B cell (primary cell): Measurements from ENCODE around the gene L3MBTL4. TPM values are rescaled to one million over a fixed set of nuclear protein-coding genes. Genes with fewer than 3 reads are reported as not detected.

Experiments used
- ATAC-seq: fragments of 200-7000 bp; cut with Tn5 transposase; one replicate; pipeline ENCODE4 v1.10.0; 2021; ENCODE audit warnings: low read depth, mild to moderate bottlenecking, moderate number of reproducible peaks, moderate library complexity
- CTCF ChIA-PET: fragments of 350-600 bp; sonication (Branson Sonifier 250); formaldehyde crosslinking; loops from one replicate; lab custom pipeline; 2021; ENCODE audit warnings: antibody characterized with exemption, inconsistent platforms; lab: Charles Lee
- POLR2A ChIA-PET: fragments of 350-600 bp; sonication (Branson Sonifier 250); formaldehyde crosslinking; loops from one replicate; lab custom pipeline; 2021; ENCODE audit warnings: antibody characterized with exemption; lab: Charles Lee
- DNase-seq: peaks from one replicate; pipeline ENCODE4 v3.0.0; 2013
- H2AFZ ChIP-seq: 2 replicates; pipeline ENCODE4 v1.6.1; 2012; ENCODE audit warnings: mild to moderate bottlenecking, low read depth, low read length; ENCODE audit not compliant: insufficient read depth, poor library complexity, severe bottlenecking
- H3K27ac ChIP-seq, 2 donors: 1 replicate in 1 of 2; 2 replicates in 1 of 2; pipeline ENCODE4 v1.5.1; 2012 to 2013; ENCODE audit warnings: low read length in 2 of 2, mild to moderate bottlenecking in 2 of 2, moderate library complexity in 1 of 2
- H3K27me3 ChIP-seq, 4 experiments: fragments of 200-600 bp in 1 of 4; sonication (generic) in 1 of 4; replicated peaks in 1 of 4; 1 replicate in 2 of 4; 2 replicates in 2 of 4; pipeline versions ENCODE4 v1.6.1 to v1.7.0; 2013 to 2016; ENCODE audit warnings: low read length in 3 of 4, mild to moderate bottlenecking in 2 of 4, mixed read lengths in 1 of 4, moderate library complexity in 1 of 4; ENCODE audit not compliant: insufficient read depth in 4 of 4, control insufficient read depth in 3 of 4; ENCODE audit errors: control extremely low read depth in 1 of 4
- H3K36me3 ChIP-seq, 2 experiments: replicated peaks in 1 of 2; 1 replicate in 1 of 2; 2 replicates in 1 of 2; pipeline versions ENCODE4 v1.6.1 to v1.7.1; 2013; ENCODE audit warnings: low read length in 1 of 2; ENCODE audit not compliant: insufficient read depth in 2 of 2, control insufficient read depth in 1 of 2; ENCODE audit errors: control extremely low read depth in 1 of 2, extremely low read depth in 1 of 2
- H3K4me1 ChIP-seq, 2 donors: fragments of 200-600 bp in 1 of 2; sonication (generic) in 1 of 2; 1 replicate in 1 of 2; 2 replicates in 1 of 2; pipeline versions ENCODE4 v1.5.1 to v1.6.1; 2013 to 2017; ENCODE audit warnings: low read length in 2 of 2; ENCODE audit not compliant: control insufficient read depth in 2 of 2, insufficient read depth in 2 of 2
- H3K4me2 ChIP-seq: replicated peaks from 2 replicates; pipeline ENCODE3; 2012; ENCODE audit warnings: mild to moderate bottlenecking, low read depth, low read length; ENCODE audit not compliant: poor library complexity, severe bottlenecking
- H3K4me3 ChIP-seq, 5 experiments: fragments of 200-600 bp in 1 of 5; sonication (generic) in 1 of 5; 1 replicate in 3 of 5; 2 replicates in 2 of 5; pipeline versions ENCODE4 v1.5.1 to v1.7.0; 2011 to 2016; ENCODE audit warnings: low read length in 4 of 5, mild to moderate bottlenecking in 4 of 5, low read depth in 2 of 5, control low read depth in 1 of 5, moderate library complexity in 1 of 5; ENCODE audit not compliant: insufficient read depth in 1 of 5; ENCODE audit errors: control extremely low read depth in 1 of 5, extremely low read depth in 1 of 5
- H3K79me2 ChIP-seq: fragments of 200-600 bp; sonication (generic); one replicate; pipeline ENCODE4 v1.6.0; 2016; ENCODE audit warnings: low read length; ENCODE audit not compliant: control insufficient read depth, insufficient read depth
- H3K9ac ChIP-seq: fragments of 200-600 bp; sonication (generic); 2 replicates; pipeline ENCODE4 v1.6.1; 2017; ENCODE audit warnings: mild to moderate bottlenecking, low read length, moderate library complexity
- H3K9me3 ChIP-seq, 3 donors: one replicate each; pipeline versions ENCODE4 v1.6.1 to v1.7.1; 2013; ENCODE audit warnings: low read length in 2 of 3; ENCODE audit not compliant: control insufficient read depth in 2 of 3, insufficient read depth in 1 of 3; ENCODE audit errors: control extremely low read depth in 1 of 3
- H4K20me1 ChIP-seq: 2 replicates; pipeline ENCODE4 v1.6.0; 2012; ENCODE audit warnings: mild to moderate bottlenecking, low read length; ENCODE audit not compliant: insufficient read depth, control insufficient read depth, poor library complexity, severe bottlenecking
- H3K27ac Mint-ChIP-seq: one replicate; pipeline ENCODE4 v1.8.0; 2021; ENCODE audit warnings: mixed read lengths
- H3K27me3 Mint-ChIP-seq: one replicate; pipeline ENCODE4 v1.8.0; 2021; ENCODE audit warnings: mixed read lengths
- H3K4me1 Mint-ChIP-seq: one replicate; pipeline ENCODE4 v1.8.0; 2021; ENCODE audit warnings: mixed read lengths
- H3K4me3 Mint-ChIP-seq: one replicate; pipeline ENCODE4 v1.8.0; 2021; ENCODE audit warnings: mixed read lengths
- H3K9me3 Mint-ChIP-seq: one replicate; pipeline ENCODE4 v1.8.0; 2022; ENCODE audit warnings: mixed read lengths; ENCODE audit not compliant: insufficient read depth
- CTCF ChIP-seq: fragments of 200-600 bp; IDR thresholded peaks from one replicate; pipeline ENCODE4 v1.8.0; 2022; ENCODE audit warnings: antibody characterized with exemption, mild to moderate bottlenecking
- EZH2 ChIP-seq: IDR thresholded peaks from 2 replicates; pipeline ENCODE4 v1.6.1; 2012; ENCODE audit warnings: borderline replicate concordance, low read depth, mild to moderate bottlenecking, moderate library complexity, low read length; ENCODE audit not compliant: insufficient read depth, poor library complexity, severe bottlenecking
- WGBS: methylation state at CpG from one replicate; pipeline ENCODE4 v1.1.5; 2013; ENCODE audit warnings: missing lambda C conversion rate; ENCODE audit not compliant: insufficient coverage; 5-methylcytosine and 5-hydroxymethylcytosine counted together
- intact Hi-C: fragments of 100-400 bp; cut with micrococcal nuclease; formaldehyde crosslinking; loops from one replicate; pipeline ENCODE4 v1.10.0; 2022
- polyA plus RNA-seq: library from polyadenylated mRNA; depleted of rRNA; stranded (reverse); fragments of >200 nt; gene quantifications from 2 replicates; pipeline ENCODE4 v1.2.3, GENCODE V29; 2012
- total RNA-seq, 2 donors: library from RNA; stranded (reverse); fragments of 120-200 nt in 1 of 2; gene quantifications; 1 replicate in 1 of 2; 2 replicates in 1 of 2; pipeline versions ENCODE4 v1.2.3 to v1.2.4, GENCODE V29; 2013 to 2022

The L3MBTL4 gene
- total and polyA plus RNA-seq, 2 donors (not counting 1 experiment from before 2014, with no cell fraction given), result 3.0 to 11.9 TPM

DNA sequence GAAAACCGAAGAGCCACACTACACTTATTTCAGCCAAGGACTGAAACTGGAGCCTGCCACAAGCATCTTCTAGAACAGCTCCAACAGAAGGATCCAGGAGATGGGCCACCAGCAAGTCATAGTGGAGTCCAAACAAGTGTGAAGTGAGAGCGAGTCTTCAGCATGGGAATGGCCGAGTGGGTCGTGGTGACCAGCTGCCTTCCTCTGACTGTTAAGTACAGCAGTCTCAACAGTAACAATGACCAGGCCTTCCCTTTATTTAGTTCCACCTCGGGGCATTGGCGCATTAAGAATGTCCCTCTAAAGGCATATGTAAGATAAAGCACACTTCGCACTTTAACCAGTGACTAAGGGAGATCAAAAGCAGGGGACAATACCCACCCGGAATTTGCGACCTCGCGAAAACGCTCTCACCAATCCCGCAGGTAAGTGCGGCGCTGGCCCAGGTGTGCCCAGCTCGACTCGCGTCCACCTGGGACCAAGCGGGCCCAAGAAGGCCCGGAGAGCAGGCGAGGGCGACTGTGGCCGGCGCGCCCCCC is 1.1 kb downstream of the L3MBTL4 start:
- Histone ChIP-seq H2AFZ (peak overlapping the region; percentile 94), H3K9ac (peak overlapping the region; percentile 73), H3K79me2 (no peaks in the 10 kb centered on the region), H3K9me3 (no peaks in the 10 kb centered on the region), H3K27ac (peak overlapping the region in 1 of 2 donors; percentile 81), H3K36me3 (no peaks in the 10 kb centered on the region), H3K4me2 (peak overlapping the region; percentile 90), H3K27me3 (no peaks in the 10 kb centered on the region), H3K4me3 (peak overlapping the region in 4 of 5 experiments; percentile 52 to 86 (median 75)), H4K20me1 (no peaks in the 10 kb centered on the region), H3K4me1 (peaks cover 22 to 24% of the 10 kb centered on the region in 2 donors)
- peak overlapping the region; percentile 86 for H3K4me3 Mint-ChIP-seq
- DNase-seq, result no peak
- peak overlapping the region; percentile 84 for H3K27ac Mint-ChIP-seq
- peaks cover 30% of the 10 kb centered on the region for H3K4me1 Mint-ChIP-seq
- no peaks in the 10 kb centered on the region for H3K9me3 Mint-ChIP-seq
- POLR2A ChIA-PET, result no interaction called here
- ATAC-seq, result no peak
- WGBS, result 33% methylated on average over 24 of the region's 25 CpGs
- H3K27me3 Mint-ChIP-seq, result peaks cover 6% of the 10 kb centered on the region
- CTCF ChIA-PET, result no interaction called here
- intact Hi-C loops, result loop anchor here (10.0 kb wide), 1 partner anchor 1119 kb away; the partner anchor contains the start of gene ZBTB14
- no peak for TF ChIP-seq CTCF
- TF ChIP-seq EZH2, result no peak

- H3K9me3 ChIP-seq, result no peaks in the 10 kb centered on the region
- peak overlapping the region; percentile 84 for H3K27ac Mint-ChIP-seq
- H3K79me2 ChIP-seq, result no peaks in the 10 kb centered on the region
- peak overlapping the region; percentile 86 for H3K4me3 Mint-ChIP-seq
- H3K27ac ChIP-seq, result peak overlapping the region; percentile 23 to 81
- ChIA-PET CTCF (no interaction called here), POLR2A (no interaction called here)
- H4K20me1 ChIP-seq, result no peaks in the 10 kb centered on the region
- H3K27me3 ChIP-seq, result no peaks in the 10 kb centered on the region
- H2AFZ ChIP-seq, result peak overlapping the region; percentile 94
- peaks cover 6% of the 10 kb centered on the region for H3K27me3 Mint-ChIP-seq
- ATAC-seq (no peak), DNase-seq (peak; percentile 12)
- peaks cover 22 to 24% of the 10 kb centered on the region in 2 donors for H3K4me1 ChIP-seq
- TF ChIP-seq EZH2 (no peak), CTCF (no peak)
- peaks cover 30% of the 10 kb centered on the region for H3K4me1 Mint-ChIP-seq
- H3K9me3 Mint-ChIP-seq, result no peaks in the 10 kb centered on the region
- 33% methylated on average over 1 of the region's 3 CpGs for WGBS
- peak overlapping the region; percentile 73 for H3K9ac ChIP-seq
- peak overlapping the region in 3 of 5 experiments; percentile 20 to 86 (median 29) for H3K4me3 ChIP-seq
- peak overlapping the region; percentile 90 for H3K4me2 ChIP-seq
- no peaks in the 10 kb centered on the region for H3K36me3 ChIP-seq
- intact Hi-C loops, result loop anchor here (10.0 kb wide), 1 partner anchor 1118 kb away; the partner anchor contains the start of gene ZBTB14
These were observed 1.7 kb downstream of the L3MBTL4 start for GRCh38 chr18:6412933-6413472.
